ENCODE results near the gene SORCS2.

DNA sequence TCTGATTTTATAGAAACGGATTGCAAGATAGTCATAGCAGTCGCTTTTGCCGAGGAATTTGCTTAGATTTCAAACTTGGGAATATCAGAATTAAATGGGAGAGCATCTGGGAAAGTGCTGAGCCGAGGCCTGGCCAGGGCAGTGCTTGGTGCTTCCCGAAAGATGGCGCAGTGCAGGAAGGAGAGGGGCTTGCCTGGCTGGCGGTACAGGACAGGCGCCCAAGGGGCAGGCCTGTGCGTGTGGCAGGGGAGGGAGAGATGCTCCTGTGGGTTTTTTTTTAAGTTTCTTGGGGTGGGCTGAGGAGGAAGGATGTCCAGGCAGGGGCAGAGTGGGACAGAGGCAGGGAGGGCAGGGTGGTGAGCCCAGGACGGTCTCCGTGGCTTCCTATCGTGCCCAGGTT, 506.2 kb downstream of the SORCS2 start:
- TF ChIP-seq, protein P1, sequence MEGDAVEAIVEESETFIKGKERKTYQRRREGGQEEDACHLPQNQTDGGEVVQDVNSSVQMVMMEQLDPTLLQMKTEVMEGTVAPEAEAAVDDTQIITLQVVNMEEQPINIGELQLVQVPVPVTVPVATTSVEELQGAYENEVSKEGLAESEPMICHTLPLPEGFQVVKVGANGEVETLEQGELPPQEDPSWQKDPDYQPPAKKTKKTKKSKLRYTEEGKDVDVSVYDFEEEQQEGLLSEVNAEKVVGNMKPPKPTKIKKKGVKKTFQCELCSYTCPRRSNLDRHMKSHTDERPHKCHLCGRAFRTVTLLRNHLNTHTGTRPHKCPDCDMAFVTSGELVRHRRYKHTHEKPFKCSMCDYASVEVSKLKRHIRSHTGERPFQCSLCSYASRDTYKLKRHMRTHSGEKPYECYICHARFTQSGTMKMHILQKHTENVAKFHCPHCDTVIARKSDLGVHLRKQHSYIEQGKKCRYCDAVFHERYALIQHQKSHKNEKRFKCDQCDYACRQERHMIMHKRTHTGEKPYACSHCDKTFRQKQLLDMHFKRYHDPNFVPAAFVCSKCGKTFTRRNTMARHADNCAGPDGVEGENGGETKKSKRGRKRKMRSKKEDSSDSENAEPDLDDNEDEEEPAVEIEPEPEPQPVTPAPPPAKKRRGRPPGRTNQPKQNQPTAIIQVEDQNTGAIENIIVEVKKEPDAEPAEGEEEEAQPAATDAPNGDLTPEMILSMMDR (conservative IDR thresholded peaks at IDR 0.05; ENCODE audit: low read length): no peak
- TF ChIP-seq EZH2phosphoT487 (IDR thresholded peaks at IDR 0.05; ENCODE audit: borderline replicate concordance, low read depth, low read length): no peak

Data from OCI-LY7 (cell line).